T-helper 17 cell (primary cell): Measurements from ENCODE around the gene LYST. TPM values are rescaled to one million over a fixed set of nuclear protein-coding genes. Genes with fewer than 3 reads are reported as not detected.
"Not testable (repeated sequence)": the region's sequence is repeated elsewhere in the genome, so short reads cannot be mapped to it uniquely, and the experiment has no call there.

ENCODE experiments used
- ATAC-seq: fragments of 150-1000 bp; cut with Tn5 transposase; 2 replicates; pipeline ENCODE4 v1.10.0; 2021; ENCODE audit warnings: mild to moderate bottlenecking, moderate library complexity
- DNase-seq, 3 donors: peaks; one replicate each; pipeline versions ENCODE4 v3.0.0 to v3.0.0-alpha.2; 2020 to 2021
- H3K9me3 ChIP-seq: one replicate; pipeline ENCODE4 v1.7.0; 2013; ENCODE audit warnings: low read length, mild to moderate bottlenecking; ENCODE audit not compliant: control insufficient read depth, poor library complexity, severe bottlenecking
- H3K27ac Mint-ChIP-seq: one replicate; pipeline ENCODE4 v1.8.0; 2022; ENCODE audit warnings: mild to moderate bottlenecking, moderate library complexity, mixed read lengths
- H3K27me3 Mint-ChIP-seq: one replicate; pipeline ENCODE4 v1.8.0; 2022; ENCODE audit warnings: mixed read lengths
- H3K36me3 Mint-ChIP-seq: one replicate; pipeline ENCODE4 v1.8.0; 2022; ENCODE audit warnings: low read depth, mixed read lengths
- H3K4me1 Mint-ChIP-seq: one replicate; pipeline ENCODE4 v1.8.0; 2022; ENCODE audit warnings: mild to moderate bottlenecking, mixed read lengths
- H3K4me3 Mint-ChIP-seq: one replicate; pipeline ENCODE4 v1.8.0; 2022; ENCODE audit warnings: mild to moderate bottlenecking, moderate library complexity, mixed read lengths
- total RNA-seq, 4 donors: library from RNA in 2 of 4; stranded (reverse) in 2 of 4; gene quantifications; one replicate each; pipeline ENCODE4 v1.2.3 and lab custom pipeline; 2022 to 2026

LYST gene
- total RNA-seq, 2 donors from 2014 or later = 24.5 to 29.6 TPM

DNA sequence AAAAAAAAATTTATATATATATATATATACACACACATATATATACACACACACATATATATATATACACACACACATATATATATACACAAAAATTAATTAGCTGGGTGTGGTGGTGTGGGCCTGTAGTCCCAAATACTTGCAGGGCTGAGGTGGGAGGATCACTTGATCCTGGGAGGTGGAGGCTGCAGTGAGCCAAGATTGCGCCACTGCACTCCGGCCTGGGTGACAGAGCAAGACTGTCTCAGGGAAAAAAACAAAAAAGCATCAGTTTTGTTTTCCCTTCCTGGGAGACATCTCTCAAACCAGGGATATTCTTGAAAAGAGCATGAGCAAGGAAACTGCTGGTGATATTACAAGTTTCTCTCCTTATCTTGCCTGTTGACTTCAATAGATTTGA is 247.6 kb downstream of the LYST start:
- not testable (repeated sequence) for H3K9me3 ChIP-seq, H3K27ac Mint-ChIP-seq, ATAC-seq, H3K4me1 Mint-ChIP-seq, H3K36me3 Mint-ChIP-seq, H3K4me3 Mint-ChIP-seq, DNase-seq
- H3K27me3 Mint-ChIP-seq = peaks cover 27% of the 10 kb centered on the region

DNA sequence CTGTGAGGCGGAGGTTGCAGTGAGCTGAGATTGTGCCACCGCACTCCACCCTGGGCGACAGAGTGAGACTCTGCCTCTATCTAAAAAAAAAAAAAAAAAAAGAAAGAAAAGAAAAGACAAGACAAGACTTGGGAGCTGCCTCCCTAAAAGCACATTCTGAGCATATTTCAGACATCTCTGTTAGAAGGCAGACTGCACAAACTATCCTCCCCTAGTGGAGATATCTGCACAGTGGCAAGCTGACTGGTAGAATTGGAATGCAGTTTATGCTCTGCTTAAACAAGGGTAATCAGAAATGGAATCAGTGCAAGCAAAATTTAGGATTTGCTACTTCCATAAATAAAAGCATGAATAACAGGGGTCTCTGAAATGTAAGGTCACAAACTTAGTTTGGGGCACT is 248.9 kb downstream of the LYST start:
- peaks cover 18% of the 10 kb centered on the region for H3K27me3 Mint-ChIP-seq
- no peaks in the 10 kb centered on the region for H3K9me3 ChIP-seq
- H3K4me1 Mint-ChIP-seq = no peaks in the 10 kb centered on the region
- no peaks in the 10 kb centered on the region for H3K36me3 Mint-ChIP-seq
- ATAC-seq (no peak), DNase-seq (no peak)
- no peak overlapping the region for H3K27ac Mint-ChIP-seq
- H3K4me3 Mint-ChIP-seq = no peak overlapping the region

DNA sequence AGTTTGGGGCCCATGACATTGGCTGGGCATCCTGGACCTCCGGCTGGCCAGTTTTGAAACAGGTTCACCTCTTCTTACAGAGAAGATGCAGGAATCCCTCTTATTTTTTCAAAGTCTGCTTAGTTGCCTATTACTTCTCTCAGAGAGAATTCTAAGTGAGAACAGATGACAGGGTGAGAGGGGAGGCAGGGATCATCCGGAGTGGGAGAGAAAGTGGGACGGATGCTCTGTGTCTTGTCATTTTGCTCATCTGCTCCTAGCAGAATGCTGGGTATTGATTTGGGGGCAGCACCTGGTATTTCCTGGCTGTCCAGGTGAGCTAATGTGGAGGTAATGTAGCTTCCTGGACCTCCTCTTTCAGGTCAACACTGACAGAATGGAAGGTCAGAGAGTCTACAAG is 249.6 kb downstream of the LYST start:
- ATAC-seq (no peak), DNase-seq (no peak)
- no peak overlapping the region for H3K4me3 Mint-ChIP-seq
- H3K27me3 Mint-ChIP-seq = peaks cover 17% of the 10 kb centered on the region
- no peaks in the 10 kb centered on the region for H3K36me3 Mint-ChIP-seq
- H3K4me1 Mint-ChIP-seq = no peaks in the 10 kb centered on the region
- no peak overlapping the region for H3K27ac Mint-ChIP-seq
- no peaks in the 10 kb centered on the region for H3K9me3 ChIP-seq

DNA sequence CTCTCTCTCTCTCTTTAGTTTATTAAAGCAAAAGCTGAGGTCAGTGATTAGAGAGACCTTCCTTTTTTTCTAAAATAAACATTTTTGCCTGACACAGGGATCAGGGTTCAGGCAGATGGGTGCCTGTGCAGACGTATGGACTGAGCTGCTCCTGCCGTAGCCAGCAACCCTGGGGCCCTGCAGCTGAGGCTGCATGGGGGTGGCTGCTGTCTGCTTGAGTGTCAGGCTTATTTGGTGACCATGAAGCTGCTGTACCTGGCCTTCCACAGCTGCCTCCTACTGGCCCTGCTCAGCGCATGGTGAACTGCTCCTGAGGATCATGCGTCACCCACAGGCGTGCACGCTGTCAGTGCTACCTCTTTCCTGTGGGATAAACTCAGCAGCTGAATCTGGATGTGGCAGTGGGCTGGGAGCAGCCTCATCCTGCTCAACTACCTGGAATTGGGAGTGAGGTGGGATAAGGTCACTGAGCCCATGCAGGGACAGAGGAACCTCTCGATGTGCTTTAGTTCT is 252.2 kb downstream of the LYST start:
- H3K4me1 Mint-ChIP-seq = no peaks in the 10 kb centered on the region
- no peak overlapping the region for H3K27ac Mint-ChIP-seq
- ATAC-seq (no peak), DNase-seq (no peak)
- H3K27me3 Mint-ChIP-seq = peaks cover 19% of the 10 kb centered on the region
- H3K36me3 Mint-ChIP-seq = no peaks in the 10 kb centered on the region
- H3K9me3 ChIP-seq = no peaks in the 10 kb centered on the region
- H3K4me3 Mint-ChIP-seq = no peak overlapping the region

DNA sequence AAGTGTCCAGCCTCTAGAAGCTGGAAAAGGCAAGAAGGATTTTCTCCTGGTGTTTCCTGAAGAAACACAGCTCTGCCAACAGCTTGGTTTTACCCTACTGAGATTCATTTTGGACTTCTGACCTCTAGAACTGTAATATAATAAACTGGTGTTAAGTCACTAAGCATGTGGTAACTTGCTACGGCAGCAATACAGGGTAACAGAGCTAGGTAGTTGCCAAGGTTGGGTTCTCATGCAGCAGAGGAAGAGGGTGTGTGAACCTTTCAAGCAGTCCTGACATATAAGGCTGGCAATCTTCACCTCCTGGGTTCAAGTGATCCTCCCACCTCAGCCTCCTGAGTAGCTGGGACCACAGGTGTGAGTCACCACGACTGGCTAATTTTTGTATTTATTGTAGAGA is 253.1 kb downstream of the LYST start:
- ATAC-seq (no peak), DNase-seq (no peak)
- peaks cover 19% of the 10 kb centered on the region for H3K27me3 Mint-ChIP-seq
- H3K4me1 Mint-ChIP-seq = no peaks in the 10 kb centered on the region
- no peak overlapping the region for H3K27ac Mint-ChIP-seq
- H3K4me3 Mint-ChIP-seq = no peak overlapping the region
- H3K36me3 Mint-ChIP-seq = no peaks in the 10 kb centered on the region
- no peaks in the 10 kb centered on the region for H3K9me3 ChIP-seq

DNA sequence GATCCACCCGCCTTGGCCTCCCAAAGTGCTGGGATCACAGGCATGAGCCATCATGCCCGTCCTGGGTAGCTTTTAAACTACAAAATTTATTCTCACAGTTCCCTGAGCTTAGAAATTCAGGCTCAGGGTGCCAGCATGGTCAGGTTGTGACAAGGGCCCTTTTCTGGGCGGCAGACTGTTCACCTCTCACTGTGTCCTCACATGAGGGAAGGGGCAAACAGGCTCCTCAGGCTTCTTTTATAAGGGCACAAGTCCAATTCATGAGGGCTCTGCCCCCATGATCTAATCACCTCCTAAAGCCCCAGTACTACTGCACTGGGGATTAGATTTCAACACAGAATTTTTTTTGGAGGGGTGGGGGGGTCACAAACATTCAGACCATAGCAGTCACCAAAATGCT is 253.9 kb downstream of the LYST start:
- Mint-ChIP-seq H3K36me3 (no peaks in the 10 kb centered on the region), H3K27ac (no peak overlapping the region), H3K27me3 (peaks cover 19% of the 10 kb centered on the region), H3K4me1 (no peaks in the 10 kb centered on the region), H3K4me3 (no peak overlapping the region)
- no peak for DNase-seq
- no peak for ATAC-seq
- H3K9me3 ChIP-seq = no peaks in the 10 kb centered on the region

Other genes starting within 250 kb of the LYST start
- not detected for gene GNG4, start 217.1 kb downstream of the LYST start, total RNA-seq
- 1 to 10 TPM in 1 of 2 donors, under 1 TPM in 1; 0.45 to 2.6 TPM for gene NID1, start 198.2 kb upstream of the LYST start, total RNA-seq